KOPT-K1 (cell line): ENCODE results near the gene CSK.
"Not testable (repeated sequence)": the region's sequence is repeated elsewhere in the genome, so short reads cannot be mapped to it uniquely, and the experiment has no call there.

ENCODE experiments used
- H3K27ac ChIP-seq: fragments of 200-600 bp; sonication (generic); 2 replicates; pipeline ENCODE4 v1.5.1; 2016; ENCODE audit warnings: antibody characterized with exemption, mild to moderate bottlenecking, low read depth, low read length; ENCODE audit not compliant: poor library complexity, severe bottlenecking
- H3K36me3 ChIP-seq: fragments of 200-600 bp; sonication (generic); 2 replicates; pipeline ENCODE4 v1.5.1; 2017; ENCODE audit warnings: antibody characterized with exemption, mild to moderate bottlenecking, low read length, moderate library complexity; ENCODE audit not compliant: insufficient read depth
- H3K9me3 ChIP-seq: fragments of 200-600 bp; sonication (generic); 2 replicates; pipeline ENCODE4 v1.5.1; 2017; ENCODE audit warnings: antibody characterized with exemption, low read length, mild to moderate bottlenecking; ENCODE audit not compliant: insufficient read depth, poor library complexity, severe bottlenecking

CSK gene

GRCh38 chr15:74781431-74782258, at the start of gene CSK:
Gene CSK (plus strand): TSS chr15:74782080. CDS start chr15:74798298, 16,218 bp downstream.
- peaks cover 6% of the 10 kb centered on the region for H3K36me3 ChIP-seq
- peak within 1 kb of the TSS; percentile 98 for H3K27ac ChIP-seq
- no peaks in the 10 kb centered on the region for H3K9me3 ChIP-seq

- Histone ChIP-seq H3K36me3 (no peaks in the 10 kb centered on the region), H3K27ac (no peak overlapping the region), H3K9me3 (no peaks in the 10 kb centered on the region)
Observed at GRCh38 chr15:74732846-74733245, 49.0 kb upstream of the CSK start.

- Histone ChIP-seq H3K36me3 (no peaks in the 10 kb centered on the region), H3K27ac (no peak overlapping the region), H3K9me3 (peaks cover 4% of the 10 kb centered on the region)
Observed at GRCh38 chr15:74733269-74733668, 48.6 kb upstream of the CSK start.

- Histone ChIP-seq H3K9me3 (peaks cover 9% of the 10 kb centered on the region), H3K27ac (no peak overlapping the region), H3K36me3 (no peaks in the 10 kb centered on the region)
Observed at GRCh38 chr15:74735305-74735704, 46.6 kb upstream of the CSK start.

GRCh38 chr15:74738239-74738638, 43.6 kb upstream of the CSK start:
- H3K36me3 ChIP-seq, H3K27ac ChIP-seq: not testable (repeated sequence)
- H3K9me3 ChIP-seq: peaks cover 17% of the 10 kb centered on the region

GRCh38 chr15:74742422-74742821, 39.5 kb upstream of the CSK start:
- H3K27ac ChIP-seq: no peak overlapping the region
- H3K9me3 ChIP-seq: peaks cover 17% of the 10 kb centered on the region
- no peaks in the 10 kb centered on the region for H3K36me3 ChIP-seq

- Histone ChIP-seq H3K27ac (no peak overlapping the region), H3K9me3 (peaks cover 8% of the 10 kb centered on the region), H3K36me3 (no peaks in the 10 kb centered on the region)
Observed at GRCh38 chr15:74746389-74746788, 35.5 kb upstream of the CSK start.

GRCh38 chr15:74748322-74748946, 33.4 kb upstream of the CSK start, which contains the start of gene CYP1A2:
Gene CYP1A2 (plus strand): TSS chr15:74748845. CDS start chr15:74749739, 894 bp downstream.
- Histone ChIP-seq H3K36me3 (no peaks in the 10 kb centered on the region), H3K27ac (no peak within 1 kb of the TSS), H3K9me3 (no peaks in the 10 kb centered on the region)

GRCh38 chr15:74749832-74750231, 32.0 kb upstream of the CSK start:
- H3K9me3 ChIP-seq: no peaks in the 10 kb centered on the region
- no peaks in the 10 kb centered on the region for H3K36me3 ChIP-seq
- no peak overlapping the region for H3K27ac ChIP-seq

- no peaks in the 10 kb centered on the region for H3K36me3 ChIP-seq
- no peaks in the 10 kb centered on the region for H3K9me3 ChIP-seq
- H3K27ac ChIP-seq: no peak overlapping the region
Observed at GRCh38 chr15:74750751-74751150, 31.1 kb upstream of the CSK start.

- no peak overlapping the region for H3K27ac ChIP-seq
- no peaks in the 10 kb centered on the region for H3K36me3 ChIP-seq
- H3K9me3 ChIP-seq: no peaks in the 10 kb centered on the region
Observed at GRCh38 chr15:74752011-74752410, 29.9 kb upstream of the CSK start.

- Histone ChIP-seq H3K27ac (no peak overlapping the region), H3K36me3 (no peaks in the 10 kb centered on the region), H3K9me3 (no peaks in the 10 kb centered on the region)
Observed at GRCh38 chr15:74752531-74752930, 29.3 kb upstream of the CSK start.

GRCh38 chr15:74754593-74755215, 27.2 kb upstream of the CSK start:
- Histone ChIP-seq H3K27ac (no peak overlapping the region), H3K9me3 (no peaks in the 10 kb centered on the region), H3K36me3 (no peaks in the 10 kb centered on the region)

- no peak overlapping the region for H3K27ac ChIP-seq
- no peaks in the 10 kb centered on the region for H3K36me3 ChIP-seq
- no peaks in the 10 kb centered on the region for H3K9me3 ChIP-seq
Observed at GRCh38 chr15:74758736-74759135, 23.1 kb upstream of the CSK start.

GRCh38 chr15:74762791-74763150, 19.1 kb upstream of the CSK start:
- H3K27ac ChIP-seq: no peak overlapping the region
- no peaks in the 10 kb centered on the region for H3K36me3 ChIP-seq
- H3K9me3 ChIP-seq: no peaks in the 10 kb centered on the region
